B cell (primary cell): ENCODE results near the gene BNIP3. TPM values are rescaled to one million over a fixed set of nuclear protein-coding genes. Genes with fewer than 3 reads are reported as not detected.

Experiments
- ATAC-seq: fragments of 200-7000 bp; cut with Tn5 transposase; one replicate; pipeline ENCODE4 v1.10.0; 2021; ENCODE audit warnings: low read depth, mild to moderate bottlenecking, moderate number of reproducible peaks, moderate library complexity
- CTCF ChIA-PET: fragments of 350-600 bp; sonication (Branson Sonifier 250); formaldehyde crosslinking; loops from one replicate; lab custom pipeline; 2021; ENCODE audit warnings: antibody characterized with exemption, inconsistent platforms; lab: Charles Lee
- POLR2A ChIA-PET: fragments of 350-600 bp; sonication (Branson Sonifier 250); formaldehyde crosslinking; loops from one replicate; lab custom pipeline; 2021; ENCODE audit warnings: antibody characterized with exemption; lab: Charles Lee
- DNase-seq: peaks from one replicate; pipeline ENCODE4 v3.0.0; 2013
- H2AFZ ChIP-seq: 2 replicates; pipeline ENCODE4 v1.6.1; 2012; ENCODE audit warnings: mild to moderate bottlenecking, low read depth, low read length; ENCODE audit not compliant: insufficient read depth, poor library complexity, severe bottlenecking
- H3K27ac ChIP-seq, 2 donors: 1 replicate in 1 of 2; 2 replicates in 1 of 2; pipeline ENCODE4 v1.5.1; 2012 to 2013; ENCODE audit warnings: low read length in 2 of 2, mild to moderate bottlenecking in 2 of 2, moderate library complexity in 1 of 2
- H3K27me3 ChIP-seq, 4 experiments: fragments of 200-600 bp in 1 of 4; sonication (generic) in 1 of 4; replicated peaks in 1 of 4; 1 replicate in 2 of 4; 2 replicates in 2 of 4; pipeline versions ENCODE4 v1.6.1 to v1.7.0; 2013 to 2016; ENCODE audit warnings: low read length in 3 of 4, mild to moderate bottlenecking in 2 of 4, mixed read lengths in 1 of 4, moderate library complexity in 1 of 4; ENCODE audit not compliant: insufficient read depth in 4 of 4, control insufficient read depth in 3 of 4; ENCODE audit errors: control extremely low read depth in 1 of 4
- H3K36me3 ChIP-seq, 2 experiments: replicated peaks in 1 of 2; 1 replicate in 1 of 2; 2 replicates in 1 of 2; pipeline versions ENCODE4 v1.6.1 to v1.7.1; 2013; ENCODE audit warnings: low read length in 1 of 2; ENCODE audit not compliant: insufficient read depth in 2 of 2, control insufficient read depth in 1 of 2; ENCODE audit errors: control extremely low read depth in 1 of 2, extremely low read depth in 1 of 2
- H3K4me1 ChIP-seq, 2 donors: fragments of 200-600 bp in 1 of 2; sonication (generic) in 1 of 2; 1 replicate in 1 of 2; 2 replicates in 1 of 2; pipeline versions ENCODE4 v1.5.1 to v1.6.1; 2013 to 2017; ENCODE audit warnings: low read length in 2 of 2; ENCODE audit not compliant: control insufficient read depth in 2 of 2, insufficient read depth in 2 of 2
- H3K4me2 ChIP-seq: replicated peaks from 2 replicates; pipeline ENCODE3; 2012; ENCODE audit warnings: mild to moderate bottlenecking, low read depth, low read length; ENCODE audit not compliant: poor library complexity, severe bottlenecking
- H3K4me3 ChIP-seq, 5 experiments: fragments of 200-600 bp in 1 of 5; sonication (generic) in 1 of 5; 1 replicate in 3 of 5; 2 replicates in 2 of 5; pipeline versions ENCODE4 v1.5.1 to v1.7.0; 2011 to 2016; ENCODE audit warnings: low read length in 4 of 5, mild to moderate bottlenecking in 4 of 5, low read depth in 2 of 5, control low read depth in 1 of 5, moderate library complexity in 1 of 5; ENCODE audit not compliant: insufficient read depth in 1 of 5; ENCODE audit errors: control extremely low read depth in 1 of 5, extremely low read depth in 1 of 5
- H3K79me2 ChIP-seq: fragments of 200-600 bp; sonication (generic); one replicate; pipeline ENCODE4 v1.6.0; 2016; ENCODE audit warnings: low read length; ENCODE audit not compliant: control insufficient read depth, insufficient read depth
- H3K9ac ChIP-seq: fragments of 200-600 bp; sonication (generic); 2 replicates; pipeline ENCODE4 v1.6.1; 2017; ENCODE audit warnings: mild to moderate bottlenecking, low read length, moderate library complexity
- H3K9me3 ChIP-seq, 3 donors: one replicate each; pipeline versions ENCODE4 v1.6.1 to v1.7.1; 2013; ENCODE audit warnings: low read length in 2 of 3; ENCODE audit not compliant: control insufficient read depth in 2 of 3, insufficient read depth in 1 of 3; ENCODE audit errors: control extremely low read depth in 1 of 3
- H4K20me1 ChIP-seq: 2 replicates; pipeline ENCODE4 v1.6.0; 2012; ENCODE audit warnings: mild to moderate bottlenecking, low read length; ENCODE audit not compliant: insufficient read depth, control insufficient read depth, poor library complexity, severe bottlenecking
- H3K27ac Mint-ChIP-seq: one replicate; pipeline ENCODE4 v1.8.0; 2021; ENCODE audit warnings: mixed read lengths
- H3K27me3 Mint-ChIP-seq: one replicate; pipeline ENCODE4 v1.8.0; 2021; ENCODE audit warnings: mixed read lengths
- H3K4me1 Mint-ChIP-seq: one replicate; pipeline ENCODE4 v1.8.0; 2021; ENCODE audit warnings: mixed read lengths
- H3K4me3 Mint-ChIP-seq: one replicate; pipeline ENCODE4 v1.8.0; 2021; ENCODE audit warnings: mixed read lengths
- H3K9me3 Mint-ChIP-seq: one replicate; pipeline ENCODE4 v1.8.0; 2022; ENCODE audit warnings: mixed read lengths; ENCODE audit not compliant: insufficient read depth
- EZH2 ChIP-seq: IDR thresholded peaks from 2 replicates; pipeline ENCODE4 v1.6.1; 2012; ENCODE audit warnings: borderline replicate concordance, low read depth, mild to moderate bottlenecking, moderate library complexity, low read length; ENCODE audit not compliant: insufficient read depth, poor library complexity, severe bottlenecking
- WGBS: methylation state at CpG from one replicate; pipeline ENCODE4 v1.1.5; 2013; ENCODE audit warnings: missing lambda C conversion rate; ENCODE audit not compliant: insufficient coverage; 5-methylcytosine and 5-hydroxymethylcytosine counted together
- intact Hi-C: fragments of 100-400 bp; cut with micrococcal nuclease; formaldehyde crosslinking; loops from one replicate; pipeline ENCODE4 v1.10.0; 2022
- polyA plus RNA-seq: library from polyadenylated mRNA; depleted of rRNA; stranded (reverse); fragments of >200 nt; gene quantifications from 2 replicates; pipeline ENCODE4 v1.2.3, GENCODE V29; 2012
- total RNA-seq, 2 donors: library from RNA; stranded (reverse); fragments of 120-200 nt in 1 of 2; gene quantifications; 1 replicate in 1 of 2; 2 replicates in 1 of 2; pipeline versions ENCODE4 v1.2.3 to v1.2.4, GENCODE V29; 2013 to 2022
- TF ChIP-seq, protein P1 (sequence below): fragments of 200-600 bp; IDR thresholded peaks from one replicate; pipeline ENCODE4 v1.8.0; 2022; ENCODE audit warnings: antibody characterized with exemption, mild to moderate bottlenecking

BNIP3 gene
- total and polyA plus RNA-seq, 2 donors (not counting 1 experiment from before 2014, with no cell fraction given), result 7.1 to 10.9 TPM

- H3K9me3 ChIP-seq, result no peaks in the 10 kb centered on the region
Measured at GRCh38 chr10:131982185-131982756, 548 bp upstream of the BNIP3 start.

More at GRCh38 chr10:131982185-131982756, 548 bp upstream of the BNIP3 start:
- ATAC-seq (peak; percentile 5), DNase-seq (no peak)
- POLR2A ChIA-PET, result no interaction called here
- Histone ChIP-seq H4K20me1 (peaks cover 19% of the 10 kb centered on the region), H3K9ac (peak overlapping the region; percentile 74), H3K27me3 (peaks cover 0 to 13% (median 0%) of the 10 kb centered on the region in 4 experiments), H3K4me2 (peak overlapping the region; percentile 91), H3K36me3 (no peaks in the 10 kb centered on the region), H3K79me2 (peaks cover 1% of the 10 kb centered on the region), H2AFZ (peak overlapping the region; percentile 93), H3K4me3 (peak overlapping the region in 4 of 5 experiments; percentile 44 to 74 (median 60)), H3K27ac (no peak overlapping the region), H3K4me1 (peaks cover 11 to 17% of the 10 kb centered on the region in 2 donors)
- no peaks in the 10 kb centered on the region for H3K9me3 Mint-ChIP-seq
- CTCF ChIA-PET, result no interaction called here
- no peak overlapping the region for H3K27ac Mint-ChIP-seq
- H3K4me1 Mint-ChIP-seq, result peaks cover 17% of the 10 kb centered on the region
- peak overlapping the region; percentile 86 for H3K4me3 Mint-ChIP-seq
- WGBS, result 3% methylated on average over 83 of the region's 83 CpGs
- H3K27me3 Mint-ChIP-seq, result peaks cover 4% of the 10 kb centered on the region
- TF ChIP-seq, protein P1, sequence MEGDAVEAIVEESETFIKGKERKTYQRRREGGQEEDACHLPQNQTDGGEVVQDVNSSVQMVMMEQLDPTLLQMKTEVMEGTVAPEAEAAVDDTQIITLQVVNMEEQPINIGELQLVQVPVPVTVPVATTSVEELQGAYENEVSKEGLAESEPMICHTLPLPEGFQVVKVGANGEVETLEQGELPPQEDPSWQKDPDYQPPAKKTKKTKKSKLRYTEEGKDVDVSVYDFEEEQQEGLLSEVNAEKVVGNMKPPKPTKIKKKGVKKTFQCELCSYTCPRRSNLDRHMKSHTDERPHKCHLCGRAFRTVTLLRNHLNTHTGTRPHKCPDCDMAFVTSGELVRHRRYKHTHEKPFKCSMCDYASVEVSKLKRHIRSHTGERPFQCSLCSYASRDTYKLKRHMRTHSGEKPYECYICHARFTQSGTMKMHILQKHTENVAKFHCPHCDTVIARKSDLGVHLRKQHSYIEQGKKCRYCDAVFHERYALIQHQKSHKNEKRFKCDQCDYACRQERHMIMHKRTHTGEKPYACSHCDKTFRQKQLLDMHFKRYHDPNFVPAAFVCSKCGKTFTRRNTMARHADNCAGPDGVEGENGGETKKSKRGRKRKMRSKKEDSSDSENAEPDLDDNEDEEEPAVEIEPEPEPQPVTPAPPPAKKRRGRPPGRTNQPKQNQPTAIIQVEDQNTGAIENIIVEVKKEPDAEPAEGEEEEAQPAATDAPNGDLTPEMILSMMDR, result no peak
- no peak for TF ChIP-seq EZH2
- intact Hi-C loops, result loop anchor here (5.0 kb wide), 1 partner anchor 325 kb away; the partner anchor contains the start of gene STK32C
